Left forelimb (tissue), 1 donor: Measurements from ENCODE around the gene GLIS1.

Experiments
- DNase-seq: peaks from one replicate; pipeline ENCODE4 v3.0.0-alpha.2; 2018; ENCODE audit warnings: low spot score

GLIS1 gene

DNA sequence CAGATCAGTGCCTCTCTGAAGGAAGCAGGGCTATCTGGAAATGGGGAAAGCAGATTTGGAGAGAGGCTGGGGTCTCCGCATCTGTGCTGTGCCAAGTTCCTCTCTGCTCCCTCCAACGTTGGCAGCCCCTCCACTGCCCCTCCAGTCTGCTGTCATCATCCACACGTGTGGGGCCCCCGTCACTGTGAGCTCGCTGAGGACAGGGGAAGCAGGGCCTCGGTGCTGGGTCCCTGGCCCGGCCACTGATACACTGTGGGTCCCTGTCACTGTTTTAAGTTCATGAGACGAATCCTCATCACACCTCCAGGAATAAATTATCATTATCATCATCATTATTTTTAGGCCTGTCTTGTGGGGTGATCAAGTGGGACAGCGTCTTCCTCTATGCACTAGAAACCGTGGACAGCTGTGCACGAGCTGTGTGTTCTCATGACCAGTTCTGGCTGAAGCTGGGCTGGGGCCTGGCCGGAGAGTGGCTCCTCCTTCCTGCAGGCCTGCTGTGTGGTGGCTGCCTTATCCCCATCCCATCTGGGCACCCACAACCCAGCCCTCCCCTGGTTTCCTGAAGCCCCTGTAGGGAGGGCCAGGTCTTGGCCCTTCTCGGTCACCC lies 227.5 kb downstream of the GLIS1 start:
- no peak for DNase-seq

DNA sequence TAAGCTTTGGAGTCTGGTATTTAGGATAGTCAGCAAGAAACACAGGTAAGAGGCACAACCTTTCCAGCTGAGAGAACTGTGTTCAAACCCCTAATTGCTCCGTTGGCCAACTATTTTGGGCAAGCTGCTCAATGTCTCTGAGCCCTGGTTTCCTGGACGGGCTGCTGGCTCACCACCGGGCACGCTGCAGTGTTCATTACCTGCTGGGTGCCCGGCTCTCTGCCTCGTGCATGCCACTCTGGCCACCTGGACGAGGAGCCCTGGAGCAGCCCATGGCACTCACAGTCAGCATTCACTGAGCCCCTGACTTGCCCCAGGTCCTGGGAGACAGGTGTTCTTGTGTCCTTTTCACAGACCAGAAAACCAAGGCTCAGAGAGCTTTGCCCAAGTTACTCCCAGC lies 228.7 kb downstream of the GLIS1 start:
- no peak for DNase-seq

DNA sequence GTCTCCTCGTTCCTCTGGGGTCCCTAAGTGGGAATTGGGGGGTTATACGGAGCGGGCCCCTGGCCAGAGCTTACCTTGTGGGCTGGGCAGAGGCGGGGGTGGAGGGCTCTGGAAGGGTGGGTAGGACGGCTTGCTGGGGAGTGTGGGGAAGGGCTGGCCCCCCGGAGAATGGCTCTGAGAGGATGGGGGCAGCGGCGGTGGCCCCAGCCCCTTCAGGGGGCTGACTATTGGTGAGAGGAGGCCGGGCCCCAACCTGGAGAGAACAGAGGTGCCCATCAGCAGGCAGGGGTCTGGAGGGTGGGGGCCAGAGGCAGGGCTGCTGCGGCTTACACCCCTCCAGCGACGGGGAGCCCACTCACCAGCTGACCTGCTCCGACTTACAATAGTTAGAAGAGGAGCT lies 229.2 kb downstream of the GLIS1 start:
- DNase-seq, result no peak

DNA sequence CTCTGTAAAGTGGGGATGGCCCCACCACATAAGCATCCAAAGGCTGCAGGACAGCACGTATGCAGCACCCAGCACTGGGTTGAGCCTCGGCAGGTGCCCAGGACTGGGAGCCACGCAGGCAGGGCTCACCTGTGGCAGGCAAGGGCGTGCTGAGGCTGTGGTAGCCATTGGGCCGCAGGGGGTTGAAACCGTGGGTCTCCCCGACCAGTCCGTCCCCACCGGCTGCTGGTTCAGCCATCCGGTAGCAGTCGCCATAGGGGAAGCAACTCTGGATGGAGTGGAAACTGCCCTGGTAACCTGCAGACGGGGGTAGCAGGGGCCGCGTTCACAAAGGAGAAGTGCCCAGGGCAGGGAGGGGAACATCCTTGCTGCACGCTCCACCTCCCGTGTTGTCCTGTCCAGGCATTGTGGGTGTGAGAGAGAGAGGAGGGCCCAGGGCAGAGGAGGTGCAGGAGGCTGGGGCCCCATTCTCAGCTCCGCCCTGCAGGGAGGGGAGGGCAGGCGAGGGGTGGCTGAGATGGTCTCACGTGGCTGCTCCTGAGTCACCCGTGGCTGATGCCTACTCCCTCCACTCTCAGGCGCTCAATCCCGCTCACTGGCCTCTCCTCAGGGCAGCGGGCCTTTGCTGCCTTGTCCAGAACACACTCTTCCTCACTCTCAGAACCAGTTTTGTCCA lies 229.8 kb downstream of the GLIS1 start:
- DNase-seq, result no peak

DNA sequence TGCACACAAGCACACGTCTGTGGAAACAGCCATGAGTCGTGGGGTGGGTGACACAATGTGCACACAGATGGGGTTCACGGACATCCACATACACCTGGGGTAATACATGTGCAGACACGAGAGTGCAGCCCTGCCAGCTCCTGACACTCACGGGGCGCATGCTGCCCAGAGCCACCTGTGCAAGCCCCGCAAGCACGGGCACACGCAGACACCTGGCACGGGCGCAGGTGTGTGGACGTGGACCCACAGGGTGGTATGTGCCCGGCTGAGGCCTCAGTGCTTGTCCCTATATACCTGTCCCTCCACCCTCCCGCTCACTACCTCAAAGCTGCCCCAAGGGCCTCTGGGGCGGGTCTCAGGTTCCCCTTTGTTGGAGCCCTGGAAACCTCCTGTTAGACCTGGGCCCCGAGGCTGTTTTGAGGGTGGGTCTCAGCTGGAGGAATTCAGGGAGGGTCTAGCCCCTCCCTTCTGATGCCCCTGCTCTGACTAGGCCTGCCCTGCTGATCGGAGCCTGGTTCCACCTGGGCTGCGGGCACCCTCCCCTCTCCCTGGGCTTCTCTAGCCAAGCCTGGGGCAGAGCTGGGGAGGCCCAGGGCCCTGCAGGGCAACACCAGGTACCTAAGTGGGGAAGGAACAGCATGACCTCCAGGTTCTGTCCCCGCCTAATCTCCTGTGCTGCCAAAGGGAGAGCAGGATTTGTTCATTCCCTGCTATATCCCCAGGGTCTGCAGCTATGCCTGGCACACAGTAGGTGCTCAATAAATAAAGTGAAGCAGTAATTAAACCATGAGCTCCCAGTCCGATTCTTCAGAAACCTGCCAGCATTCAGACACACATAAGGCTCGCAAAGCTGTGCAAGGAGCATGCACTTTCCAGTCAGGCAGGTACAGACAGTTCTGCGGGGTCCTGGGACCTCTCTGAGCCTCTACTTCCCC lies 230.6 kb downstream of the GLIS1 start:
- no peak for DNase-seq

DNA sequence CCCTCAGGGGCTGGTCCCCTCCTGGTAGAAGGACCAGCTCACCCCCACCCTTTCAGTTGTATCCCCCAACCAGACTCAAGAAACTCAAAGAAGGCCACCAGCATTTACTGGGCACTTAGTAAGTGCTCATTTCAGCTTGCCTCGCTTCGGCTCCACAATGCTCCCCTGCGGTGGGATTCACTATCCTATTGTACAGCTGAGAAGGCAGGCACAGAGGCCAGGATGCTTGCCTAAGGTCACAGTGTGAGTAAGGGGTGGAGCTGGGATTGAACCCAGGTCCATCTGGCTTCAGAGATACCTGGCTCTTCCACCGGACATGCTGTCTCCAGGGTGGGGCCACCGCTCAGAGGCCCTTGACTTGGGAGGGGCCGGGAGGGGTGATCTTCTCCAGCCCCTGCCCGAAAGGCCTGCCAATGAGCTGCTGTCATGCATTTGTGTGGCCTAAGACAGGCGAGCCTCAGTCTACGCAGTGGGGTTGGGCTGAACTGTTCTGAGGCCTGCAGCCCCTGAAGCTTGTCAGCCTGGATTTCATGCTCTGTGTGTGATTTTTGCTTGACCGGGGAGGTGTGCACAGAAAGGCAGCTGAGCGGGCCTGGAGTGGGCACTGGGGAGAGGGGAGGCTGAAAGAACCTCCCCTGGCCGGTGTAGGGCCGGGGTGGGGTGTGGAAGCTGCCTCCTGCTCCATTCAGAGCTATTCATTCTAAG lies 231.7 kb downstream of the GLIS1 start:
- no peak for DNase-seq

DNA sequence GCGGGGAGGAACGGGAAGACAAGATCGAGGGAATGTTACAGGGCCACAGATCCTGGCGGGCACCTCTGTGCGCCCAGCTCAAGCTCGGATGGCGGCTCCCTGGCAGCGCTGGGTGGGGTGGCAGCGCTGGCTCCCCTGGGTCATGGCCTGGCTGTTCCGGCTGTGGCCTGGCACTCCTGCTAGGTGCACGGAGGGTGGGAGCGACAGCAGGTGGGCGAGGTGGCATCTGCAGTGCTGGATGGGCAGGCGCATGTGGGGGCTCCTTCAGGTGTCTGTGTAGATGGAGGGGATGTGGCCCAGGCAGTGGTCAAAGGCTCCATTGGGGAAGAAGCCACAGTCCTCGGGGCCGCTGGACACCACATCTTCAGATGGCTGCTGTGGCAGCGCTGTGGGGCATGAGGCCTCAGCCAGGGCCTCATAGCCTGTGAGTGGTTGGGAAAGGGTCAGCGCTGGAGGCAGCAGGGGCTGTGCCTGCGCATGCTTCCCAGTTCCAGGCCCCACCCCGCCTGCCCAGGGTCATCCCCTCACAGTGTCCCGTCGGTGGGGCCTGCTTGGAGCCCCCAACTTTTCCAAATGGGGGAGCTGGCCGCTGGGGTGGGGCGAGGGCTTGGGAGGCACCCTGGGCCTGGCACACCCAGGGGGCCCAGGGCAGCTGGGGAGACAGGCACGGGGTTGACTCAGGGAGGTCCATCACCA lies 232.5 kb downstream of the GLIS1 start:
- DNase-seq, result no peak

DNA sequence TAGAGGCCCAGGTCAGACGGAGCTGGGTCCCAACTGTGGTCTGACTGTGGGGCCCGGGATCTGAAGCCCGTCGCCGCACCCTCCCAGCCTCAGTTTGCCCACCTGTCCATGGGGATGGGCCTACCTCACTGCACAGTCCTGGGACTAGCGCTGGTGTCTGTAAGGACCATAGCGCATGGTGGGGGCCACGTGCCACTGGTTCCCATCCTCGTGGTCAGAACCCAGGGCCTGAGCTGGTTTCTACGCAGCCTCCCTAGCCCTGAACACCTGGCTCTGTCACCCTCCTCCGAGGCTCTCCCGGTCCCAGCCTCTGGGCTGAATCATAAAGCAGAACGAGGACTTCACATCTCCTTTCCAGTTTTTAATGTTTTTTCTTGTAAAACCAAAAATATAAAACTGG lies 233.1 kb downstream of the GLIS1 start:
- no peak for DNase-seq

DNA sequence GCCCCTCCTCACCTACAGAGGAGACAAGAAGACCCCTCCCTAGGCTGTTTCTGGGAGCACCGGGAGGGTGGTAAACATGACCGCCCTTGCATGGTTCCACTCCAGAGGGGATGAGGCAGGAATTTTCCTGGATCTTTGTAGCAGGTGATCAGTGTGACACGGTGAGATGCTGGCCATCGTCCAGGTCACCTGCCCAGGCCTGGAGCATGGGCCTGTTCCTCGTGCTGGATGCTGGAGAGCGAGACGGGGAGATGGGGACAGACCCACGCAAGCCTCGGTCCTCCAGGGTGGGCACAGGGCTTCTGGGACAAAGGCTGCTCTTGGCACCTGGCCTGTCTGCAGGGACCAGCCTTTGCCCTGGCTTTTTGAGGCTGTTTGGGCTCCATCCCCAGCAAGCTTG lies 233.6 kb downstream of the GLIS1 start:
- no peak for DNase-seq

DNA sequence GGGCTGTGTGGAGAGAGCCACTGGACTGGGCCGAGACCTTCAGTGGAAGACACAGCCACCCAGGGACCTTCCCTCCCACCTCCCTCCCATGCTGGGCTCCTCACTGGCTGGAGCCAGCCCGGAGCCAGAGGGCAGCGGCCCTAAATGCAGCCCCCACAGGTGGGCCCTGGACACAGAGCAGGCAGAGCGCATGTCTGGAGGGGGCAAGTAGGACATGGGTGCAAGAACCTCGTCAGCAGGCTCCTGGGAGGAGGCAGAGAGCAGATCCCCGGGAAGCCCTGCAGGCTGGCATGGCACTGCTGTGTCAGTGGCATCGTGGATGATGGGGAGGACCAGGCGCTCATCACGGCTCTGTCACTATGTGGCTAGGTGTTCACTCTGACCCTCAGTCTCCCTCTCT lies 234.1 kb downstream of the GLIS1 start:
- no peak for DNase-seq

DNA sequence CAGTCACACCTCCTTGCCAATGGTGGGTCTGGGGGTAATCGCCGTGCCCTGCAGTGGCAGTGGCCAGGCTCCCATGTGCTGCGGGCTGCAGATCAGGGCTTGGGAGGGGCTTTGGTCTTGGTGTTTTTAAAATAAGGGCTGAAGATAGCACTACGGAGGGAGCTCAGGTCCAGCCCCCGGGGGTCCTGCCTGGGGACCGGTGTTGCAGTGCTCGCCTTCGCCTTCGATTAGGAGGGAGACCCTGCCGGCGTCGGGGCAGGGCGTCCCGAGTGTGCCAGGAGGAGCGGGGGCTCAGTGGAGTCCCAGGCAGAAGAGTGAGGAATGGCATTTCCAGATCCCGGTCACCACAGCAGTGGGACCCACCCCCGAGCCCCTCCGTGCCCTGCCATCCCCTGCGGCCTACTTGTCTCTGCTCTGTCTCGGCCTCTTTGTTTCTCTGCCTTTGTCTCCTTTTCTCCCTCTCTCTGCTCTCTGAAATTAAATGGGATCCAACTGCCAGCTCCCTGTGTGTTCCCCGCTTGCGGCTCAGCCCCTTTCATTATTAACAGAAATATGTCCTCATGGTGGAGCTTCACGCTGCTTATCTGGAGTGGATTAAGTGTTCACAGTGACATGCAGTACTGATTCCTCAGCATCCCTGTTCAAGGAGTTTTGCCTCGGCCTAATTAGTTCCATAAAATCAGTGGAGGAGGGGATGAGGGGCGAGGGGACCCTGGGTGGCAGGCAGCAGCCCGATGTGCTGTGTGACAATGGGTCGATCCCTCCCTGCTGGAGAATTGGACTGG lies 235.3 kb downstream of the GLIS1 start:
- DNase-seq, result no peak

DNA sequence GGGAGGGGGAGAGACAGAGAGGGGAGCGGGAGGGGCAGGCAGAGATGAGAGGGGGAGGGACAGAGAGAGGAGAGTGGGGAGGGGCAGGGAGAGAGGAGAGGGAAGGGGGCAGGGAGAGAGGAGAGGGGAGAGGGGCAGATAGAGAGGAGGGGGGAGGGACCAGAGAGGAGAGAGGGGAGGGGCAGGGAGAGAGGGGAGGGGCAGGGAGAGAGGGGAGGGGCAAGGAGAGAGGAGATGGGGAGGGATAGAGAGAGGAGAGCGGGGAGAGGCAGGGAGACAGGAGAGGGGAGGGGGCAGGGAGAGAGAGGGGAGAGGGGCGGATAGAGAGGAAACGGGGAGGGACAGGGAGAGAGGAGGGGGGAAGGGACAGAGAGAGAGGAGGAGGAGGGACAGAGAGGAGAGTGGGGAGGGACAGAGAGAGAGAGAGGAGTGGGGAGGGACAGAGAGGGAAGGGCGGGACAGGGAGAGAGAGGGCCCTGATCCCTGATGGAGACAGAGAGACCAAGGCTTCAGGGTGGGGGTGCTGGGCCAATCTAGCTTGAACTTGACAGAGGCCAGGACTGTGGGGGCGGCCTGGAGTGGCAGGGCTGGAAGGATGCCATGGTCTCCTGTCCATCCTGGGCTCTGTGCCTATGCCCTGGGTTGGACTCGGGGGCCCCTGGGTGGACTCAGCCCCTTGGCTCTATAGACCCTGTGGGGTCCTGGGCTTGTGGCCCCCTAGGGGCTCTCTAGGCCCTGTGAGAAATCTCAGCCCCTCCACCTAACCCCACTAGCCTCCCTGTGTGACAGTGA lies 236.1 kb downstream of the GLIS1 start:
- DNase-seq, result no peak

DNA sequence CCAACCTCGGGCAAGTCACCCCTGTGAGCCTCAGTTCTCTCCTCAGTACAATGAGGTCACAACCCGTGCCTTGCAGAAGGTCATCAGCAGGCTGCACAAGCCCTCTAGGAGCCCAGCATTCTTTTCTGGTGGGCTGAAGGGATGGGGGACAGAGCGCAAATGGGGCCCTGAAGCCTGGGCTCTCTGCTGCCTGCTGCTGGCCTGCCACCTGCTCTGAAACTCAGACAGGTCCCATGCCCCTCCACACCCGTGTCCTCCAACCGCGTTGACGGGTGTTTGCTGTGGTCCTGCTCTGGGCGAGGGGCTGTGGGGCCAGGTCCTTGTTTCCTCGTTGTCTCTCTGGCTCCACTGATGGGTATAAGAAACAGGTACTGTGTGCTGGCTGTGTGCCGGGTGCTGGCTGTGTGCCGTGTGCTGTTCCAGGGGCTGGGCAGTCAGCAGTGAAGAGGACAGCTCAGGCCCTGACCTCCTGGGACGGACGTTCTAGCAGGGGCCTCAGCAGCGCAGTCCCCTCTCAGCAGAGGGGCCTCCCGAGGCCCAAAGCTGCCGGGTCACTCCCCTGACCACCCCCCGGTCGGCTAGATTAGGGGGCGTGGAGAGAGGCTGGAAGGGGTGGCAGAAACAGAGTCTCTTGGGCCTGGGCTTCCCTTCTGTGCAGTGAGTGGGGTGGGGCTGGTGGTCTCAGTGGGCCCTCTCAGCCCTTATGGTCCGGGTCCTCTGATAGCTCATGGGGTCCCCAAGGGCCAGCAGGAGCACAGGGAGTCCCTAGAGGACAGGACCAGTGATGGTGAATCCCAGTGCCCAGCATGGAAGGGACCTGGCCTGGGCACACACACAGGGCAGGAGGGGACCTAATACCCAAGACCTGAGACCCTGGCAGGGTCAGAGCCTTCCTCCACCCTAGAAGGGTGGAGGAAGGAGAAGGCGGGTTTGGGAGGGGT lies 237.6 kb downstream of the GLIS1 start:
- DNase-seq, result no peak

DNA sequence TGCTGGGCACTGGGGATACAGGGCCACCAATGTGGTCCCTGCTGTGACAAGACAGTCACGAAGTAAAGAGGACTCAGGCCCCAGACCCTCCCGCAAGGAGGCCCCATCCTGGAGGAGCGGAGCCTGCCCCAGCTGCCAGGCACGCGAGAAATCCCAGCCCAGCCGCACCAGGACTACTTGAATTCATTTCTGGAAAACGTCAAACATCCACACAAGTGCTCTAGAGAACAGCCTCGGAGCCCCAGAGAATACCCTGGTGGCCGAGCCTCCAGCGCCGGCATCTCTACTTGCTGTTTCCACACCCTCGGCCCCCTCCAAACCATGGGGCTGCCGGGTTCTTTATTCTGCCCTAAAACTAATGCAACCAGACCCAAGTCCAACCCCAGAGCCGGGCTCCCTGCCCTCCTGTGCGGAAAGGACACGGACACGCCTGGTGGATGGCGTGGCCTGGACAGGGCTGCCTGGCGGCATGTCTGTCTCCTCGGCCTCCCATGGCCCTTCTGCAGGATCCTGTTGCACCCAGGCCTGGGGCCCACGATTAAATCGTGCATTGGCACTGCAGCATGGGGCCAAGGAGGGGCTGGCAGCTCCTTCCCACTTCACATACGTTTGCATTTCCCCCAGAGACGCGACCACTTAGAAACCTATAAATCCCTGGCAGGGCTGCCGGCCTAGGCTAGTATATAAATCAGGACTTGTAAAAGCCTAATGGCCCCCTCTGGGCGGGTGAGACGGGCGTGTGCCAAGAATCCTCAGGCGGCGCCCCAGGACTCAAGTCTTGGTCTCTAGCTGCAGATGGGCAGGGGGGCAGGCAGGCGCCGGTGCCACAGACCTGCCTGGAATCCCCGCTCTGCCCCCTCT lies 238.5 kb downstream of the GLIS1 start:
- DNase-seq, result no peak

DNA sequence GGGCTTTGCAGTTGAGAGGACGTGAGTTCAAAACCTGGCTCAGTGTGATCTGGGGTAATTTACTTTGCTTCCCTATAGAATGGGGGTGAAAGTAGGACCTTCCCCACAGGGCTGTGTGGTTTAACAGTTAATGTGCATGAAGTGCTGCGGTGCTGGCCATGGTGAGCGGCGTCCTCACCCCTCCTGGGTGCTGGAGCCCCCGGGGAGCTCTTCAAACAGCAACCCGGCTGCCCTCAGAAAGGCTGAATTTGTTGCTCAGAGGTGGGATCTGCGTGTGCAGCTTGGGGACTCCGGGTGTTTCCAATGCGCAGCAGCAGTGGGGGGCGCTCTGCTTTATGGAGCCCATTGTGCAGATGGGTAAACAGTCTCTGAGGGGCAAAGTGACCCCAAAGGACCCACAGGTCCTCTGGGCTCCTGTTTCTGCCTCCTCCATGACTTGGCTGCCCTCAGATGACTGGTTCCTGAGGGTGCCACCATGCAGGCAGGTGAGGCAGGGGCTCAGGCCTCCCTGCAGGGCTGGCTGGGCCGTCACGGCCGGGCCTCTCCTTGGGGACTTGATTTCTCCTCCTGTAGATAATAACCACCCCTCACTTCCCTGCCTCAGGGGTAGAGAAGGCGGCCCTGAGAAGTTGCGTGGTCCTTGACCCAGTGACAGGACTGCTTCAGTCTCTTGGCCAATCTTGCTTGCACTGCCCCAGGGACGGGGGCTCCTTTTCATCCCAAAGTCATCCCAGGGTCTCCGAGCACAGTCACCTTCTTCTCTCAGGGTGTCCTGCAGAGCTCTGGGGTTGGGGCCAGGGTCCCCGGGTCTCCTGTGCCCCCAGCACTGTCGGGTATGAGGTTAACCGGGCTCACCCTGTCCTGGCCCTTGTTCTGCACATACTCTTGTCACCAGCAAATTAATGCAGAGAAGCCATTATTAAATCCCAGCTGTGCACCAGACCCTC lies 239.4 kb downstream of the GLIS1 start:
- DNase-seq, result no peak

DNA sequence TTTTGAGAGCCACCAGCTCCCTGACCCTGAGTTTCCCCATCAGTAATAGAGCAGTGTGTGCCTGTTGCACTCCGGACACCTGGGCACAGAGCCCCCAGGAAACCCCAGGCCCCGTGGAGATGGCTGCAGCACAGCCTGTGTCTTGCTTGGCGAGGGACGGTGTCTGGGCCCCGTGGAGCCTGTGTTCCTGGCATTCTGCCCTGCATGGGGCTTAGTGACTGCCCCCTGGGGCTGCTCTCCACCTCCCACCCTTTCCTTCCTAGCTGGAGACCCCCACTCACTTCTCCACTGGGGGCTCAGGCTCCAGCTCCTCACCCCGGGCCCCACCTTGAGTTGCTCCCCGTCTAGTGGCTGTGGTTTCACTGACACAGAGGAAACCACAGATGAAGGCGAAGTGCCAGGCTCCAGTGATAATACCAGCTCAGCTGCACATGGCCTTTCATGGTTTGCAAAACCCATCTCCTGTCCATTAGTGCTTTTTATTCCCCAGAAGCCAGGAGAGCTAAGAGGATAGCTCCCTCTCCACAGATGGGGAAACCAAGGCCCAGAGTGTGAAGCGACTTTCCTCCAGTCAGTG lies 240.3 kb downstream of the GLIS1 start:
- no peak for DNase-seq
